Spleen (tissue), 11 donors: ENCODE data around the gene MYOF. TPM values are rescaled to one million over a fixed set of nuclear protein-coding genes. Genes with fewer than 3 reads are reported as not detected.

Experiments
- DNase-seq: peaks from one replicate; pipeline ENCODE4 v3.0.0-alpha.2; 2020
- H3K27ac ChIP-seq, 8 donors: fragments of 200-600 bp; sonication (generic) in 7 of 8; 1 replicate in 4 of 8; 2 replicates in 4 of 8; pipeline versions ENCODE4 v1.5.0 to v1.8.0; 2016 to 2021; ENCODE audit warnings: inconsistent platforms in 4 of 8, mild to moderate bottlenecking in 4 of 8, moderate library complexity in 1 of 8
- H3K27me3 ChIP-seq, 7 donors: fragments of 200-600 bp; sonication (generic) in 6 of 7; replicated peaks in 1 of 7; 1 replicate in 4 of 7; 2 replicates in 3 of 7; pipeline versions ENCODE4 v1.5.0 to v1.8.0; 2016 to 2021; ENCODE audit warnings: inconsistent platforms in 3 of 7, mild to moderate bottlenecking in 1 of 7
- H3K36me3 ChIP-seq, 6 donors: fragments of 200-600 bp; sonication (generic) in 5 of 6; 1 replicate in 4 of 6; 2 replicates in 2 of 6; pipeline versions ENCODE4 v1.5.0 to v1.8.0; 2016 to 2021; ENCODE audit warnings: inconsistent platforms in 2 of 6
- H3K4me1 ChIP-seq, 6 donors: fragments of 200-600 bp; sonication (generic) in 5 of 6; 1 replicate in 3 of 6; 2 replicates in 3 of 6; pipeline versions ENCODE4 v1.5.0 to v1.8.0; 2016 to 2021; ENCODE audit warnings: inconsistent platforms in 3 of 6
- H3K4me3 ChIP-seq, 8 donors: fragments of 200-600 bp; sonication (generic) in 7 of 8; 1 replicate in 4 of 8; 2 replicates in 4 of 8; pipeline versions ENCODE4 v1.5.0 to v1.8.0; 2016 to 2021; ENCODE audit warnings: inconsistent platforms in 4 of 8, mild to moderate bottlenecking in 4 of 8, moderate library complexity in 2 of 8
- H3K9me3 ChIP-seq, 8 donors: fragments of 200-600 bp; sonication (generic) in 7 of 8; 1 replicate in 4 of 8; 2 replicates in 4 of 8; pipeline versions ENCODE4 v1.5.0 to v1.8.0; 2016 to 2021; ENCODE audit warnings: inconsistent platforms in 4 of 8
- POLR2A ChIP-seq, 3 donors: fragments of 450-650 bp; IDR thresholded peaks; one replicate each; pipeline ENCODE4 v1.5.1; 2017; ENCODE audit warnings: antibody characterized with exemption in 3 of 3, mild to moderate bottlenecking in 1 of 3
- POLR2AphosphoS5 ChIP-seq, 3 donors: sonication (generic); formaldehyde crosslinking; IDR thresholded peaks; one replicate each; pipeline ENCODE4 v1.5.1; 2017; ENCODE audit warnings: antibody characterized with exemption in 3 of 3
- WGBS, 5 donors: extraction: QIAGEN DNeasy Blood & Tissue Kit in 3 of 5; methylation state at CpG; one replicate each; pipeline versions ENCODE4 v1.1.5 to v1.1.7; 2013 to 2018; 5-methylcytosine and 5-hydroxymethylcytosine counted together
- intact Hi-C: fragments of 100-400 bp; cut with DNase I; formaldehyde crosslinking; loops from one replicate; pipeline ENCODE4 v1.15.0; 2023; ENCODE audit warnings: low total_unique reads
- polyA plus RNA-seq, 3 donors: library from polyadenylated mRNA; stranded (reverse); fragments of 200-250 nt; gene quantifications; one replicate each; pipeline ENCODE4 v1.2.1, GENCODE V29; 2013
- total RNA-seq, 7 donors: library from RNA; depleted of rRNA in 3 of 7; stranded (reverse); fragments of >200 nt in 3 of 7; fragmentation: NEBNext Ultra II Directional in 4 of 7; extraction: Animal tissue kit (Norgen Biotek cat#: 25700) in 4 of 7; gene quantifications; one replicate each; pipeline versions ENCODE4 v1.1.0 to v1.2.1, GENCODE V29; 2016 to 2021
- TF ChIP-seq, protein P1 (sequence below), 11 experiments: fragments of 200-600 bp in 7 of 11; fragments of 450-650 bp in 4 of 11; sonication (generic) in 4 of 11; IDR thresholded peaks in 8 of 11; conservative IDR thresholded peaks in 3 of 11; 1 replicate in 7 of 11; 2 replicates in 4 of 11; pipeline versions ENCODE4 v1.4.0 to v1.8.0; 2016 to 2021; ENCODE audit warnings: antibody characterized with exemption in 11 of 11, inconsistent platforms in 4 of 11, mild to moderate bottlenecking in 1 of 11
- donor health status: healthy with polysubstance abuse.
- donor health status: DM: no; HTN: no; CAD: no; lungs with moderate emphysema.
- donor health status: DM: no; HTN: no; CAD: no.
- donor health status: Bipolar disorder and iron deficiency.
- donor health status: healthy.
- donor health status: DM: no; HTN: no; CAD: no.
- donor health status: DM: yes; HTN: yes; CAD: no.

Gene MYOF
- total and polyA plus RNA-seq, 10 donors, result 1.5 to 50.8 (median 20.9) TPM

DNA sequence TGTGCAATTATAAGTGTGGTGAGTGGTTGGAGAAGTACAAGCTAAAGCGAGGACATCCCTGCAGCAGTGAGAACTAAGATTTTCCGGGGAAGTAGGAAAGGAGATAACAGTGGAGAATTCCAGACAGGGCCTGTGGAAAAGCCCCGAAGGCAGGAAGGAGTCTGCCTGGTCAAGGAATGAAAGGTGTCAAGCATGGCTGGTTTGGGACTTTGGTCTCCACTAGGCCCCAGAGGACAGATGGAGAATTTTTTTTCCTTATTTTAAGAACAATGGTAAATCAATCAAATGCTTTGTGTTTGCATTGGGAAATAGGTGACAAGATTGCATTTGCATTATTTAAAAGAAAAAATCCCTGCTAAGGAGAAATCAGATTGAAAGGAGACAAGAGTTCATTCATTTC lies 11.0 kb upstream of the MYOF start:
- Histone ChIP-seq H3K4me1 (peaks cover 0 to 26% (median 14%) of the 10 kb centered on the region in 6 donors), H3K36me3 (no peaks in the 10 kb centered on the region), H3K27ac (no peak overlapping the region), H3K27me3 (peaks cover 0 to 11% (median 0%) of the 10 kb centered on the region in 7 donors), H3K9me3 (no peaks in the 10 kb centered on the region), H3K4me3 (no peak overlapping the region)
- 62 to 92% (median 85%) methylated on average over 3 of the region's 3 CpGs for WGBS, 5 donors
- no peak for DNase-seq
- TF ChIP-seq, protein P1, sequence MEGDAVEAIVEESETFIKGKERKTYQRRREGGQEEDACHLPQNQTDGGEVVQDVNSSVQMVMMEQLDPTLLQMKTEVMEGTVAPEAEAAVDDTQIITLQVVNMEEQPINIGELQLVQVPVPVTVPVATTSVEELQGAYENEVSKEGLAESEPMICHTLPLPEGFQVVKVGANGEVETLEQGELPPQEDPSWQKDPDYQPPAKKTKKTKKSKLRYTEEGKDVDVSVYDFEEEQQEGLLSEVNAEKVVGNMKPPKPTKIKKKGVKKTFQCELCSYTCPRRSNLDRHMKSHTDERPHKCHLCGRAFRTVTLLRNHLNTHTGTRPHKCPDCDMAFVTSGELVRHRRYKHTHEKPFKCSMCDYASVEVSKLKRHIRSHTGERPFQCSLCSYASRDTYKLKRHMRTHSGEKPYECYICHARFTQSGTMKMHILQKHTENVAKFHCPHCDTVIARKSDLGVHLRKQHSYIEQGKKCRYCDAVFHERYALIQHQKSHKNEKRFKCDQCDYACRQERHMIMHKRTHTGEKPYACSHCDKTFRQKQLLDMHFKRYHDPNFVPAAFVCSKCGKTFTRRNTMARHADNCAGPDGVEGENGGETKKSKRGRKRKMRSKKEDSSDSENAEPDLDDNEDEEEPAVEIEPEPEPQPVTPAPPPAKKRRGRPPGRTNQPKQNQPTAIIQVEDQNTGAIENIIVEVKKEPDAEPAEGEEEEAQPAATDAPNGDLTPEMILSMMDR (IDR thresholded peaks at IDR 0.05 in 8 of 11, conservative IDR thresholded peaks at IDR 0.05 in 3 of 11), result no peak
- TF ChIP-seq POLR2A (IDR thresholded peaks at IDR 0.05) (no peak), POLR2AphosphoS5 (IDR thresholded peaks at IDR 0.05) (no peak)
- intact Hi-C loops, result no loop called here

DNA sequence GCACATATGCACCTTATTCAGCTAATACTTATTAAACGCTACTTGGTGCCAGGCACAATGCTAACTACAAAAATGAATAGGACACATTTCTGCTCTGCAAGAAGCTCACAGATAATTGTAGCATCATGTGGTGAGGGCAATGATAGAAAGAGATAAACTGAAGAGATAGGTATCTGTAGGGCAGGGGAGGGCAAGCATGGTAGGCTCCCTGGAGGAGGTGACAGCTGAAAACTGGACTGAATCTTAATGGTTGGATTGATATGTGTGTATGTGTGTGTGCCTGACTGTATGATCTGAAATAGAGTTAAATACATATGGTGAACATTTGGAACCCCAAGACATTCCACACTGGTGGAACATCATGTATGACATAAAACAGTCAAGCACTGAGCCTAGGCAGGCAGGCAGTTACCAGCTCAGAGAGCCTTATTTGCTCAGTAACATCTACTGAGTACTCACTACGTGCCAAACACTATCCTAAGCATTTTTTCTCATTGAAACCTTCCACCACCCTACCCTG lies 9.5 kb upstream of the MYOF start:
- intact Hi-C loops, result no loop called here
- Histone ChIP-seq H3K36me3 (no peaks in the 10 kb centered on the region), H3K9me3 (no peaks in the 10 kb centered on the region), H3K4me1 (peaks cover 0 to 11% (median 9%) of the 10 kb centered on the region in 6 donors), H3K27me3 (peaks cover 0 to 18% (median 0%) of the 10 kb centered on the region in 7 donors), H3K27ac (no peak overlapping the region), H3K4me3 (no peak overlapping the region)
- WGBS, 5 donors, result 80 to 85% (median 82%) methylated on average over 2 of the region's 2 CpGs
- TF ChIP-seq POLR2A (IDR thresholded peaks at IDR 0.05) (no peak), POLR2AphosphoS5 (IDR thresholded peaks at IDR 0.05) (no peak)
- TF ChIP-seq, protein P1 (IDR thresholded peaks at IDR 0.05 in 8 of 11, conservative IDR thresholded peaks at IDR 0.05 in 3 of 11), result no peak
- DNase-seq, result no peak

DNA sequence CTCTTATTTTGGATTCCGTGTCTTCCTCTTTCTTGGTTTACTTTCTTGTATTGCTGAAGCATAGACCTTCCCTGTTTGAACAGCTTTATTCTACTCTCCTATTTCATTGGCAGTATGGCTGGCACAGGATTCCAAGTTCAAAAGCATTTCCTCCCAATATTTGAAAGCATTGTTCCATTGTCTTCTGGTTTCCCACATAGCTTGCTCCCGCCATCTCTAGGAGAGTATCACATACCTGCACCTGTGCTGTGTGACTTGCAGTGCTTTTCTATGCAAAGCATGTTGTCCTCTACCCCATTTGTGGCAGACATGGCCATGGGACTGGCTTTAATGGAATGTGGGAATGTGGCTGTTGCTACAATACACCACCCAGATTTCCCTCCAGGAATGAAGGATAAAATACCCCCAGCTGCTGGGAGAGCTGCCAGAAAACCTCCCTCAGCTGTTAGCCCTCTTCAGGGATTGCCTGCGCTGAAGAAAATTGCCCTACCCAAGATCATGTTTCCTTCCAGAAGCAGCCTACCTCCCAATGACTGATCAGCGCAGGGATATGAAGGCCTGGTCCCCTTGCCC lies 6.9 kb upstream of the MYOF start:
- intact Hi-C loops, result no loop called here
- H3K4me3 ChIP-seq, result no peak overlapping the region
- no peak for DNase-seq
- peaks cover 0 to 31% (median 0%) of the 10 kb centered on the region in 7 donors for H3K27me3 ChIP-seq
- H3K27ac ChIP-seq, result no peak overlapping the region
- H3K4me1 ChIP-seq, result no peaks in the 10 kb centered on the region
- WGBS, 5 donors, result 88 to 94% (median 91%) methylated on average over 4 of the region's 4 CpGs
- H3K9me3 ChIP-seq, result no peaks in the 10 kb centered on the region
- H3K36me3 ChIP-seq, result no peaks in the 10 kb centered on the region
- TF ChIP-seq, protein P1 (IDR thresholded peaks at IDR 0.05 in 8 of 11, conservative IDR thresholded peaks at IDR 0.05 in 3 of 11), result no peak
- no peak for TF ChIP-seq POLR2A (IDR thresholded peaks at IDR 0.05)
- no peak for TF ChIP-seq POLR2AphosphoS5 (IDR thresholded peaks at IDR 0.05)

DNA sequence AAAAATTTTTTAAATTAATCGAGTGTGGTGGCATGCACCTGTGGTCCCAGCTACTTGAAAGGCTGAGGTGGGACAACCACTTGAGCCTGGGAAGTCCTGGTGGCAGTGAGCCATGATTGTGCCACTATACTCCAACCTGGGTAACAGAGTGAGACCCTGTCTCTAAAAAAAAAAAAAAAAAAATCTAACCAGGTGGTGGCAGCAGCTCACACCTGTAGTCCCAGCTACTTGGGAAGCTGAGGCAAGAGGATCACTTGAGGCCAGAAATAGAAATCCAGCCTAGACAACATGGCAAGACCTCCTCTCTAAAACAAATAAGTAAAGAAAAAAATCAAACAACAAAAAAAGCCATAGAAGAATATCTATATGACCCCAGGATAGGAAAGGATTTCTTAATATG lies 3.6 kb upstream of the MYOF start:
- Histone ChIP-seq H3K36me3 (no peaks in the 10 kb centered on the region), H3K27me3 (peaks cover 0 to 40% (median 0%) of the 10 kb centered on the region in 7 donors), H3K9me3 (no peaks in the 10 kb centered on the region), H3K4me3 (no peak overlapping the region), H3K4me1 (peaks cover 0 to 27% (median 14%) of the 10 kb centered on the region in 6 donors), H3K27ac (no peak overlapping the region)
- DNase-seq, result no peak
- no peak for TF ChIP-seq POLR2A (IDR thresholded peaks at IDR 0.05)
- TF ChIP-seq, protein P1 (IDR thresholded peaks at IDR 0.05 in 8 of 11, conservative IDR thresholded peaks at IDR 0.05 in 3 of 11), result no peak
- TF ChIP-seq POLR2AphosphoS5 (IDR thresholded peaks at IDR 0.05), result no peak
- intact Hi-C loops, result no loop called here
- WGBS, 5 donors, result 29 to 60% (median 53%) methylated on average over 1 of the region's 1 CpG
